Measurements from ENCODE around the gene GIMAP8.
A peak's percentile ranks its signal among the peaks of the same experiment; 100 is the strongest.
"Not testable (repeated sequence)": the region's sequence is repeated elsewhere in the genome, so short reads cannot be mapped to it uniquely, and the experiment has no call there.

Gene GIMAP8

GRCh38 chr7:150441524-150441923 is 8.9 kb upstream of the GIMAP8 start:
- no peak for DNase-seq

DNA sequence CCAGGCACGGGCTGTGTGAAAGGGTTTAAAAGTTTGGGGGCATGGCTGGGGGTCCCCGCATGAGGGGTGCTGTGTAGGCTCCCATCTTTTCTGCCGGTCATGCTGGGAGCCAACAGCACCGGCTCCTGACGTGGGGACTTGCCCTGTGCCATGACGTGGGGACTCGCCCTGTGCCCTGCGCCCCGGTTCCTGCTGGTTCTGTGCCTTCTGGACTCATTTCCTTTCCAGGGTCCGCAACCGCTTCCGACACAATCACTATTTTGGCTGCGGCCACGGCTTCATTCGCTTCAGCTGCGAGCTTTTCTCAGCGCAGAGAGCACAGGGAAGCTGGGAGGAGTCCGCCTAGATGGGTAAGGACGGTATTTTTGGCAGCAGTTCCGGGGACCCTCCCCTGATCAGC is 7.6 kb upstream of the GIMAP8 start:
- DNase-seq, result no peak

DNA sequence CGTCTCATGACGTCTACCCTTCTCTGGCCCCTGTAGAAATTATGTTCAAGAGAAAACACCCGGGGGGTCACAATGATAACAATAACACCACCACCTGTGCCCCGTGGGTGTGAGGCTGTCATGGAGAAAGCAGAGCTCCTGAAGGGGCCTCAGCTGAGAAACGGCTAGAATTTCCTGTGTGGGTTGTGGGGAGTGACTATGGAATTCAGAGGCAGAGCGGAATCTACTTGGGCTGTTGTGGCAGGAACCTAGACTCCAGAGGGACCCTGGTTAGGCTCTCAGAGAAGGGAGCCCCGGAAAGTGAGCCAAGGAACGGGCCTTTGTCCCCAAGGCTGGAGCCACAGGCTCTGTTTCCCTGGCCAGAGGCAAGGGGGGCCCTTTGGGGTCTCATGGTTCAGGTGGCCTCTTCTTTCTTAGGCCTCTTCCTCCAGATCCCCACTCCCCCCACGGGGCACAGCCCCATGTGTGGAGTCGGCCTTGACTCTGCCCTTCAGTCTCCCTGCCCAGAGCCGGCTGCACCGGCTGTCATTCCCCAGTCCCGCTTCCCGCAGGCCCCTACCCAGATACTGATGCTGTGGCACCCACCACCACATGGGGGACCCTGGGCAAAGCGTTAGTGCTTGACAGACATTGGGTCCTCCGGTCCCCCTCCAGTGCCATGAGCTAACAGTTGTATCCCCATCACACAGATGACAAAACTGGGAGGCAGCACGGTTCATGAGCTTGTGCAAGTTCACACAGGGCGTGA is 6.5 kb upstream of the GIMAP8 start:
- DNase-seq, result no peak

DNA sequence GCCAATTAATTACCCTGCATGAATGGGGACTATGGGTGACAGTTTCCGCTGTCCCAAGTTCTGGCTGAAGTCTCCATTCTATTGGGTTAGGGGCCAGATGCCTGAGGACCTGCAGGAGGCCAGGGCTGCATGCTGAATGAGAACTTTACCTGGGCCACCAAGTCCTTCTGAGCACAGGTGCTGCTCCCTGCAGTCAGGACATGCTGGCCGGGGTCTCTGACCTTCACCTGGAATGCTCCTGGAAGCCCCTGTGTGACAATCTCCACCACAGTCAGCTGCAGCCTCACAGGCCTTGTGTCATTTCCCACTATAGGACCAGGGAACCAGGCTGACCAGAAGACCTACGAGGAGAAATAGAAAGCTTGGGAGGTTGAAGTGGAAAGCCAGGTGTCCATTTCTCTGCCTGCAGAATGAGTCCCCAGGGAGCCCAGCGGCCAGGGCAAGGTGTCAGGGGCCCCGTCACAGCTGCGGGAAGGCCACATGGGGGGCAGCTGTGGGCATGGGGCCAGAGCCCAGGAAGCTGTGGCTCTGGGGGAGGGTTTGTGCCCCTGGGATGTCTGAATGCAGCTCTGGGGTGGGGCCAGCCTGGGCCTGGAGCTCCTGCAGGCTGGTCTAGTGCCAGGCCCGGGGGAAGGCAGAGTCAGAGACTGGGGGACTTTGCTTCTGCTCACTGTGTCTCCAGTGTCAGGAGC is 5.6 kb upstream of the GIMAP8 start:
- DNase-seq, result no peak

GRCh38 chr7:150446288-150446938 is 4.0 kb upstream of the GIMAP8 start:
- DNase-seq, result no peak

DNA sequence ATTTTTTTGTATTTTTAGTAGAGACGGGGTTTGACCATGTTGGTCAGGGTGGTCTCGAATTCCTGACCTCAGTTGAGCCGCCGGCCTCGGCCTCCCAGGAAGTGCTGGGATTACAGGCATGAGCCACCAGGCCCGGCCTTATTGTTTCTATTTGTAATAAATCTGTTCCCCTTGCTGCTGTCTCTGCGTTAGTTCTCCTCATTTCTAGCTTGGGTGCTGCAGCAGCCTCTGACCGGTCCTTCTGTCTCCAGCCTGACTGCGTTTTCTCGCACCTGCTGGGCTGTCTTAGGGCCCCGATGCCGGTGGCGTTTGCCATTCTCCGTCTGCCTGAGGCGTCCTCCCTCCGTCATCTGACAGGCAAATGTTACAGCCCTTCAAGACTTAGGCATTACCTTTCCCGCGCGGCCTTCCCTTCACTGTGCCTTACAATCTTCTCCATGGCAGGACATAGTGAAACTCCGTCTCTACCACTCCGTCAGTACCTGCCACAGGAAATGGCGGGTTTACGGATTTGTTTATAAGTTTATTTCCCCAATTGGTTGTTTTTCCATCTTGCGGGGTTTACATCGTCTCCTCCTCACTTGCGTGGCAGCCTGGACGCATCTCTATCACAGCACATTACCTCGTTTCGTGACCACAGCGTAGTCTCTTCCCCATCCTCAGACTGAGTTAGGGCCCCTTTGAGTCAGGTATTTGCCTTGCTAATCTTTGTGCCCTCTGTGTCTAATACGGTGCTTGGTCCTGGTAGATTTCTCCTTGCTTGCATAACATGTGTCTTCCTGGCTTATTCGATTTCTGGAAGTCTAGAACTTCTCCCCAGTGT is 2.3 kb upstream of the GIMAP8 start:
- DNase-seq, result no peak

DNA sequence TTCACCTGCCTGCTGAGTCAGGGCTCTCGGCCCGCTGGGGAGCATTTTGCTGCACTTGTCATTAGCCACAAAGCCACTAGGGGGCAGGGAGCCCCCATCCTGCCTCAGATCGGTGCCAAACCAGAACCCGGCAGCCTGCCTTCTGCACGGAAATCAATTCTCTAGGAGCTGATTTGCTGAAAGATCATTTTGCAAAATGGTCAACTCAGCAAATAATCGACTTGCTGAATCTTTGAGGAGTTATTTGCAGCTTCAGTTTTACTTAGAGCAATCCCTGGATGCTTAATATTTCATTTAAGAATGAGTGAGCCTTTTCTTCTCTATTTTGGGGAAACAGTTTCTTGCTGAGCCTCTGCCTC is 1.7 kb upstream of the GIMAP8 start:
- peak; percentile 4 for DNase-seq

- no peak for DNase-seq
Measured at GRCh38 chr7:150449206-150449952, 1.1 kb upstream of the GIMAP8 start.

- DNase-seq, result no peak
Measured at GRCh38 chr7:150451097-150451793, 815 bp downstream of the GIMAP8 start.

DNA sequence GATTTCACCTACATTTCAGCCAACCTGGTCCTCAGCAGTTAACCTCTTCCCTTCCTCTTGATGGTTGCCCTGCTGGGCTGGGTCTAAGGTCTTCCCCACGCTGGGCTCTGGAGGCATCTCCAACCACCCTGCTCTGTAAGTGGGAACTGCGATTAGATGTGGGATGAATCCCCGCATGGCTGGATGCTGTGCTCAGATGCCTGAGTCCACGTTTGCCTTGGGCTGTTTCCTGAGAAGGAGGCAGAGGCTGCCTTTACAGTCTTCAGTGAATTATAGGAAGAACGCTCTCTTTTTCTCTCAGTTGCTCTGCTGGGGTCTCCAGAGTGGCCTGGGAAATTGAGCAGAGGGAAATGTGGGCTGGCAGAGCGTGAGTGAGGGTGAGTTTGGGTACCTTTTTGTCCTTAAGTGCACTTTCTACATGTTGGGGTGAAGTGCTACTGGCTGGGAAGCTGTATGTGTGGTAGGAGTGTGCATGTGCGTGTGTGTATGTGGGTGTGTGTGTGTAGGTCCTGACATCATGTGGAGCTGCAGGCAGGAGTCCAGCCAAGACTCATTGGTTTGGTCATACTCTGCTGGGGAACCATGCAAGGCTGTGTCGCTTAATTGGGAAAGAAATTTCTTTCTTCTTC is 1.5 kb downstream of the GIMAP8 start:
- DNase-seq, result no peak

DNA sequence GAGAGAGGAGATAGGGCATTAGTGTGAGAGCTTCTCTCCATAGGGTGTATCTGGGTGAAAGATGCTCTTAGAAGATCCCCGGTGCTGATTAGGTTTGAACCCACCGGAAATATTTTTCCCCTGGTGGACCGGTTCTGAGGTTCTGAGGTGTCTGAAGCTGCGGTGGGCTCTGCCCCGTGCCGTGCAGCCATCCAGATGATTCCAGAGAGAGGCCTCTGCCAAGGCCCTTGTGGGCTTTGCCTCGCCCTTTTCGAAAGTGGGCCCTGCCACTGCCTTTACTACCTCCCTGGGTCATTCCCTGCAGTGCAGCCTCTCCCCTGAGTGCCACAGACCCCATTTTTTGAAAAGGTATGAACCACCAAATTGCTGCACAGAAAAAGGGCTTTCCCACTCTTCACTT is 2.8 kb downstream of the GIMAP8 start:
- no peak for DNase-seq

DNA sequence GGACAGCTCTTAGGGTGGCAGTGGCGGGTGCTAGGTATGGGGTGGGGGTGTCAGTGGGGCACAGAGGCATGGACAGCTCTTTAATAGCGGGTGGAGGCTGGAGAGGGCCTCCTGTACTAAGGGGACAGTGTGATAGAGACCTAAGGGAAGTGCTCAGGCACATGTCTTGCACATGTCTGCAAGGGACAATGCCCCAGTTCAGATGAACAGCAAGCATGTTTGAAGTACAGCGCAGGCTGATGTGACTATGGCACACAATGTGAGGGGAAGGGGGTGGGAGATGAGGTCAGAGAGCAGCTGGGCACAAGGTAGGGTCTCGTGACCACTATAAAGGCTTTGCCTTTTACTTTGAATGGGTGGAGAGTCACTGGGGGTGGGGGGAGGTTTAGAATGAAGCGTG is 3.5 kb downstream of the GIMAP8 start:
- no peak for DNase-seq

DNA sequence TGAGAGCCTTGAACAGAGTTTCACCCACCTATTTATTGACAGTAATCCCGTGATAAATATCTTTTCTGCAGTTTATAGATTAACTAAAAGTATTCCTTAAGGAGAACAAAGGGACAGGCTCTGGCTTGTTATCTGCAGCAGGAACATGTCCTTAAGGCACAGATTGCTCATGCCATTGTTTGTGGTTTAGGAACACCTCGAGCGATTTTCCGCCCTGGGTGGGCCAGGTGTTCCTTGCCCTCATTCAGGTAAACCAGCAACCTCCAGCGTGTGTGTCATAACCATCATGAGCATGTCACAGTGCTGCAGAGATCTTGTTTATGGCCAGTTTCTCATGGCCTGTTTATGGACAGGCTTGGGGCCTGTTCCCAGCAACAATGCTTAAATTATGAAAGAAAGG is 6.6 kb downstream of the GIMAP8 start:
- not testable (repeated sequence) for DNase-seq

DNA sequence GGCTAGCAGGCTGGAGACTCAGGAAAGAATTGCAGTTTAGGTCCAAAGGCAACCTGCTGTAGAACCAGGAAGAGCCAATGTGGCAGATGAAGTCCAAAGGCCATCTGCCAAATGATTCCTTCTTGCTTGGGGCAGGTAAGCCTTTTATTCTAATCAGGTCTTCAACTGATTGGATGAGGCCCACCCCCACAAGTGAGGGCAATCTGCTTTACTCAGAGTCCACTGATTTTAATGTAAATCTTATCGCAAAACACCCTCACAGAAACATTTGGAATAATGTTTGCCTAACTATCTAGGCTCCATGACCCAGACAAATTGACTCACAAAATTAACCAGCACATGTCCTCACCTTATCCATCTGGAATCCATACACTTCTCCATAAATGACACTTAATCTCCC is 7.8 kb downstream of the GIMAP8 start:
- no peak for DNase-seq

DNA sequence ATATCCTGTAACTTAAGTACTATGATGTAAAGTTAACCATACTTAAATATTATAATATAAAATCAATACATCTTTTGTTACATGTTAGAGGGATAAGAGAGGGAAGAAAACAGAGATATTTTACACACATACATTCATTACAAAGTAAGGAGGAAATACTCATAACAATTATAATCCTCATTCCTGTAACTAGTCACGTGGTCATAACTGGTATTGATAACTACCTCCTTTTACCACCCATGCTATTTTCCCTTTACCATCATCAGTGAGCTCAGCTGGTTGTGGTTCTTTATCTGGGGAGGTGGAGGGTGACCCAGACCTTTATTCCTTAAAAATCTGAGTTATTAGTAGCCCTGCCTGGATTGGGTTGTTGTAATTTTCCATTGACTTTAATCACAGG is 8.3 kb downstream of the GIMAP8 start:
- no peak for DNase-seq

DNA sequence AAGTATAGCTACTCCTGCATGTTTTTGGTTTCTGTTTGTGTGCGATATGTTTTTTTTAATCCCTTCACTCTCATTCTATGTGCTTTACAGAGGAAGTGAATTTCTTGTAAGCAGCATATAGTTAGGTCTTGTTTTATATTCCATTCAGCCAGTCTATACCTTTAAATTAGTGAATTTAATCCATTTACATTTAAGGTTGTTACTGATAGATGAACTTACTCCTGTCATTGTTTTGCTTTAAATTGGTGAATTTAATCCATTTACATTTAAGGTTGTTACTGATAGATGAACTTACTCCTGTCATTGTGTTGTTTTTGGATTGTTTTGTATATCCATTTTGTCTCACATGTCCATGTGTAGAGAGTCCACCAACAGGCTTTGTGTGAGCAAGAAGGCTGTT is 11.1 kb downstream of the GIMAP8 start:
- no peak for DNase-seq

DNA sequence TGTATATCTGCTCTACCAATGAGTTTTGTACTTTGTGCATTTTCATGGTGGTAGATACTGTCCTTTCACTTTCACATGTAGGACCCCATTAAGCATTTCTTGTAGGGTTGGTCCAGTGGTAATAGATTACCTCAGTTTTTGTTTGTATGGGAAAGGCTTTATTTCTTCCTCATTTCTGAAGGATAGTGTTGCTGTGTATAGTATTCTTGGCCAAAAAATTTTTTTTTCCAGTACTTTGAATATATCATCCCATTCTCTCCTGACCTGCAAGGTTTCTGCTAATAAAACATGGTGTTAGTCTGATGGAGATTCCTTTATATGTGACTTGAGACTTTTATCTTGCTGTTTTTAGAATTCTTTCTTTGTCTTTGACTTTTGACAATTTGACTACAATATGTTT is 12.0 kb downstream of the GIMAP8 start:
- no peak for DNase-seq

DNA sequence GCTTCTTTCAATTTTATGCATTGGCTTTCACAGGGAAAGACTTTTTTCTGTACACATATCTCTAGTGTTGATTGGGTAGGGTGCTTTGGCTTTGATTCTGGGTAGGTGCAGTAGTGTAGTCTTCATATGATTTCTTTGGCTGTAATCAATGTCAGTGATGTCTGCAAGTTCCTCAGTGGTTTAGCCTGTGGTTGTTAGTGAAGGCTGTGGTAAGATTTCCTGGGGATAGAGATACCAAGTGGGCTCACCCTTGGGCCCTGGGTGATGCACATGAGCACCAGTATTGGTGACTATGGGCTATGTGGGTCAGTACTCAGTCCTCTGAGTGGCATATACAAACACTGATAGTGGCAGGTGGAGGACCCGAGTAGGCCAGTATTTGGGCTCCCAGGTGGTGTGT is 13.0 kb downstream of the GIMAP8 start:
- no peak for DNase-seq

- no peak for DNase-seq
Measured at GRCh38 chr7:150464962-150465361, 14.5 kb downstream of the GIMAP8 start.

GRCh38 chr7:150465414-150465813 is 15.0 kb downstream of the GIMAP8 start:
- DNase-seq, result no peak

DNA sequence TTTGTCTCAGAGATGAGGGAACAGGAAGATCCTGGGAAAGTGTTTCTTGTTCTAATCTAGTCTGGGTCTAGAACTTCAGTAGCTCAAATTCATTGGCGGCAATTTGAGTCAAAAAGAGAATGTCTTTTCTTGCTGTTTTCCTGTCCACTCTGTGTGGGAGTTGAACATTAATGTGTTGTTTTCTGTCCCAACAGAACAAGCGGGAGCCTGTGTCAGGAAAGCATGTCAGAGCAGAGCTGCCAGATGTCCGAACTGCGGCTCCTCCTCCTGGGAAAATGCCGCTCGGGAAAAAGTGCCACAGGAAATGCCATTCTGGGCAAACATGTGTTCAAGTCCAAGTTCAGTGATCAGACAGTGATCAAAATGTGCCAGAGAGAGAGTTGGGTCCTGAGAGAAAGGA is 16.0 kb downstream of the GIMAP8 start:
- DNase-seq, result no peak

DNA sequence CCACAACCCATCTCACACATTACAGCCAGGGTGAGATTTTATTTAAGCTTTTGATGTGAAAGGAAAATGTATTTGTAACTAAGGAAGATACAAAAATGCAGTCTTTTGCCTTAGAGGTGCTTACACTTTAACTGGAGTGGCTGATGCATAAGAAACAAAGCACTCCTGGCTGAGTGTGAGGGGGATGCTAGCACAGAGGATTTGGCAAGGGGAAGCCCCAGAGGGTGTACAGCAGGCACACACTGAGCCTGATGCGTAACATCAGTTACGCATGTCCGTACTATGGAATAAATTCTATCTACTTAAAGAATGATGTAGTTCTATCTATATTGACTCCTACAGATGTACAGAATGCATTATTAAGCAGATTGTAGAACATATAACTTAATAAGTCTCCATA is 17.8 kb downstream of the GIMAP8 start:
- DNase-seq, result no peak

Measured in SHP77 treated with DMSO at 0.1 percent for 48 hours (cell line).